C4-2B (cell line): ENCODE measurements around the gene KHDC4.

ENCODE experiments used
- ZFX ChIP-seq: fragments of 450-650 bp; IDR thresholded peaks from 2 replicates; pipeline ENCODE4 v1.6.1; 2017
- TF ChIP-seq, protein P1 (sequence below): fragments of 450-650 bp; conservative IDR thresholded peaks from 2 replicates; pipeline ENCODE4 v1.5.1; 2017; ENCODE audit warnings: mild to moderate bottlenecking

DNA sequence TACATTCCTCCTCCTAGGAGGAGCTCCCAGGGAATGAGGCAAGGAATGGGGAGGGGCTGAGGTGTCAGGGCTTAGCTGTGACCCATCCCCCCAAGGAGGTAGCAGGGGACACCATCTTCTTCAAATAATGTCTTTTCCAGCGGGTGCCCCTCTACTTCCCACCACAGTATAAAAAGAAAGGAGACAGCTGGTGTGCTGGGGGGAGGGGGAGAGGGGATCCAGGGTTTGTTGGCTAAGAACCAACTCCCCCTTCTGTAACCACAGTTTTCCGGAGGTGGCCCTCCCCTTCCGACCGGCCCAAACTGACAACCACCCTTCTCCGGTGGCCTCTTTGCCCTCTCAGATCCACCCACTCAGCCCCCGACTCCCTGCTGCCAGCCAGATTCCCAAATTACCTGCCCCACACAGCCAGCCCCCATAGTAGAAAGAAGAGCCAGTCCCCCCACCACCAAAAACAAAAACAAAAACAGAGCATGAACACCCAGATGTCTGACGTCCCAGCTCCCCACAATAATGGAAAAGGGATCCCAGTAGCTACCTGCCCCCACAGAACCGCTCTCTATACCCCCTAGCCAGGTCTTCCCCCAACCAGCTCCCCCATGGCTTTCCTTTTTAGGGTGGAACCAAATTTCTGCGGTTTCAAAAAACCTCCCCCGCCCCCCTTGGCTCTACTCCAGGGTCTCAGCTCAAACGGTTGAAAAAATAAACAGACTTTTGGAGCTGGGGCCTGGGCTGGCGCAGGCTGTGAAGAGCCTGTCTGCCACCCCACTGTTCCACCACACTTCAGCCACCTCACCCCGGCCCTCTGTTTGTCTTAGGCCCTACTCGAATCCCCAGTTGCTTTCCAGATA lies 42.1 kb upstream of the KHDC4 start:
- TF ChIP-seq, protein P1, sequence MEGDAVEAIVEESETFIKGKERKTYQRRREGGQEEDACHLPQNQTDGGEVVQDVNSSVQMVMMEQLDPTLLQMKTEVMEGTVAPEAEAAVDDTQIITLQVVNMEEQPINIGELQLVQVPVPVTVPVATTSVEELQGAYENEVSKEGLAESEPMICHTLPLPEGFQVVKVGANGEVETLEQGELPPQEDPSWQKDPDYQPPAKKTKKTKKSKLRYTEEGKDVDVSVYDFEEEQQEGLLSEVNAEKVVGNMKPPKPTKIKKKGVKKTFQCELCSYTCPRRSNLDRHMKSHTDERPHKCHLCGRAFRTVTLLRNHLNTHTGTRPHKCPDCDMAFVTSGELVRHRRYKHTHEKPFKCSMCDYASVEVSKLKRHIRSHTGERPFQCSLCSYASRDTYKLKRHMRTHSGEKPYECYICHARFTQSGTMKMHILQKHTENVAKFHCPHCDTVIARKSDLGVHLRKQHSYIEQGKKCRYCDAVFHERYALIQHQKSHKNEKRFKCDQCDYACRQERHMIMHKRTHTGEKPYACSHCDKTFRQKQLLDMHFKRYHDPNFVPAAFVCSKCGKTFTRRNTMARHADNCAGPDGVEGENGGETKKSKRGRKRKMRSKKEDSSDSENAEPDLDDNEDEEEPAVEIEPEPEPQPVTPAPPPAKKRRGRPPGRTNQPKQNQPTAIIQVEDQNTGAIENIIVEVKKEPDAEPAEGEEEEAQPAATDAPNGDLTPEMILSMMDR: no peak
- no peak for TF ChIP-seq ZFX
